Limb (tissue), 2 donors: Measurements from ENCODE around the gene WNK1.

Source experiments
- DNase-seq, 2 donors: peaks; one replicate each; pipeline ENCODE4 v3.0.0-alpha.2; 2016; ENCODE audit errors: extremely low spot score in 2 of 2

Gene WNK1

GRCh38 chr12:862303-862911 is 110.0 kb downstream of the WNK1 start:
- no peak for DNase-seq

- no peak for DNase-seq
These were observed 110.9 kb downstream of the WNK1 start for GRCh38 chr12:863285-863684.

- DNase-seq = no peak
These were observed 113.2 kb downstream of the WNK1 start for GRCh38 chr12:865614-866013.

GRCh38 chr12:867905-868304 is 115.5 kb downstream of the WNK1 start:
- no peak for DNase-seq

- DNase-seq = no peak
These were observed 116.3 kb downstream of the WNK1 start for GRCh38 chr12:868722-869121.

- DNase-seq = no peak
These were observed 118.0 kb downstream of the WNK1 start for GRCh38 chr12:870378-870777.

GRCh38 chr12:873954-874353 is 121.6 kb downstream of the WNK1 start:
- DNase-seq = no peak

- DNase-seq = no peak
These were observed 127.3 kb downstream of the WNK1 start for GRCh38 chr12:879641-880040.

GRCh38 chr12:880656-881055 is 128.3 kb downstream of the WNK1 start:
- no peak for DNase-seq

- no peak for DNase-seq
These were observed 132.5 kb downstream of the WNK1 start for GRCh38 chr12:884746-885414.

GRCh38 chr12:885701-886100 is 133.3 kb downstream of the WNK1 start:
- DNase-seq = no peak

GRCh38 chr12:886206-886605 is 133.8 kb downstream of the WNK1 start:
- DNase-seq = no peak

GRCh38 chr12:894226-894625 is 141.8 kb downstream of the WNK1 start:
- DNase-seq = no peak

- no peak for DNase-seq
These were observed 143.7 kb downstream of the WNK1 start for GRCh38 chr12:896031-896430.

- DNase-seq = no peak
These were observed 145.0 kb downstream of the WNK1 start for GRCh38 chr12:897386-897785.

- no peak for DNase-seq
These were observed 150.2 kb downstream of the WNK1 start for GRCh38 chr12:902581-902980.

GRCh38 chr12:903055-903454 is 150.7 kb downstream of the WNK1 start:
- DNase-seq = no peak

GRCh38 chr12:904010-904414 is 151.6 kb downstream of the WNK1 start:
- DNase-seq = no peak

GRCh38 chr12:905261-906031 is 153.1 kb downstream of the WNK1 start:
- no peak for DNase-seq

GRCh38 chr12:906062-906585 is 153.7 kb downstream of the WNK1 start:
- no peak for DNase-seq

GRCh38 chr12:907413-908185 is 155.2 kb downstream of the WNK1 start:
- DNase-seq = no peak

- DNase-seq = no peak
These were observed 157.5 kb downstream of the WNK1 start for GRCh38 chr12:909861-910260.
